Fibroblast of the aortic adventitia (primary cell): Measurements from ENCODE around the gene ROCK2. TPM values are rescaled to one million over a fixed set of nuclear protein-coding genes. Genes with fewer than 3 reads are reported as not detected.

Source experiments
- DNase-seq: peaks from one replicate; pipeline ENCODE4 v3.0.0-alpha.2; 2010; ENCODE audit warnings: low read depth
- H3K4me3 ChIP-seq: 2 replicates; pipeline ENCODE4 v1.5.1; 2011; ENCODE audit warnings: low read depth, mild to moderate bottlenecking, control low read depth, low read length, moderate library complexity
- total RNA-seq: library from RNA; depleted of rRNA; stranded (reverse); fragments of >200 nt; gene quantifications from 2 replicates; pipeline ENCODE4 v1.2.3, GENCODE V29; 2012; ENCODE audit warnings: low replicate concordance
- TF ChIP-seq, protein P1 (sequence below): IDR thresholded peaks from 2 replicates; pipeline ENCODE4 v1.5.1; 2011; ENCODE audit warnings: mild to moderate bottlenecking, low read length, control low read depth, inconsistent platforms; ENCODE audit not compliant: insufficient read depth

The ROCK2 gene
- total RNA-seq, 1 donor, result 65.3 TPM

DNA sequence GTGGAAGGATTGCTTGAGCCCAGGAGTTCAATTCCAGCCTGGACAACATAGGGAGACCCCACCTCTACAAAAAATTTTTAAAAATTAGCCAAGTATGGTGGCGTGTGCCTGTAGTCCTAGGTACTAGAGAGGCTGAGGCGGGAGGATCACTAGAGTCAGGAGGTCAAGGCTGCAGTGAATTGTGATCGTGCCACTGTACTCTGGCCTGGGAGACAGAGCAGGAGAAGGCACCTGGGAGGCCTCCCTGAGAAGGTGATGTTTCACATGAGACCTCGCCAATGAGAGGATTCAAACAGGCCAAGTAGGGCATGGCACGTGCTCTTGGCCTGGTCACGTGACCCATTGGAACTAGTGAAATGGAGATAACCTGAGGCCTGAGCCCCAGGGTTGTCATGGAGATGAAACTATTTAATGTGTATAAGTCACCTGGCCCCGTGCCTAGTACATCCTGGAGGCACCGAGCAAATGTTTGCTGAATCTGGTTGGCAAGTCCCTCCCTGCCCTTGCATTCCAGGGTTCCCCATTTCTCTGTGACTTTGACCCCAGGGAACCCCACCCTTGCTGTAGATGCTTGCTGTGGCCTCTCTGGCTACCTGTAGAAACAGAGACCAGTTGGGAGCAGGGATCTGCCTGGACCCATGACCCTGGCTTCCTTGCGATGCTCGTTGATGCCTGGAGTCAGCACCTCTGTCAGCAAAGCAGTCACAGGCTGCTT is 26.1 kb upstream of the ROCK2 start:
- no peak overlapping the region for H3K4me3 ChIP-seq
- TF ChIP-seq, protein P1, sequence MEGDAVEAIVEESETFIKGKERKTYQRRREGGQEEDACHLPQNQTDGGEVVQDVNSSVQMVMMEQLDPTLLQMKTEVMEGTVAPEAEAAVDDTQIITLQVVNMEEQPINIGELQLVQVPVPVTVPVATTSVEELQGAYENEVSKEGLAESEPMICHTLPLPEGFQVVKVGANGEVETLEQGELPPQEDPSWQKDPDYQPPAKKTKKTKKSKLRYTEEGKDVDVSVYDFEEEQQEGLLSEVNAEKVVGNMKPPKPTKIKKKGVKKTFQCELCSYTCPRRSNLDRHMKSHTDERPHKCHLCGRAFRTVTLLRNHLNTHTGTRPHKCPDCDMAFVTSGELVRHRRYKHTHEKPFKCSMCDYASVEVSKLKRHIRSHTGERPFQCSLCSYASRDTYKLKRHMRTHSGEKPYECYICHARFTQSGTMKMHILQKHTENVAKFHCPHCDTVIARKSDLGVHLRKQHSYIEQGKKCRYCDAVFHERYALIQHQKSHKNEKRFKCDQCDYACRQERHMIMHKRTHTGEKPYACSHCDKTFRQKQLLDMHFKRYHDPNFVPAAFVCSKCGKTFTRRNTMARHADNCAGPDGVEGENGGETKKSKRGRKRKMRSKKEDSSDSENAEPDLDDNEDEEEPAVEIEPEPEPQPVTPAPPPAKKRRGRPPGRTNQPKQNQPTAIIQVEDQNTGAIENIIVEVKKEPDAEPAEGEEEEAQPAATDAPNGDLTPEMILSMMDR, result no peak
- no peak for DNase-seq

DNA sequence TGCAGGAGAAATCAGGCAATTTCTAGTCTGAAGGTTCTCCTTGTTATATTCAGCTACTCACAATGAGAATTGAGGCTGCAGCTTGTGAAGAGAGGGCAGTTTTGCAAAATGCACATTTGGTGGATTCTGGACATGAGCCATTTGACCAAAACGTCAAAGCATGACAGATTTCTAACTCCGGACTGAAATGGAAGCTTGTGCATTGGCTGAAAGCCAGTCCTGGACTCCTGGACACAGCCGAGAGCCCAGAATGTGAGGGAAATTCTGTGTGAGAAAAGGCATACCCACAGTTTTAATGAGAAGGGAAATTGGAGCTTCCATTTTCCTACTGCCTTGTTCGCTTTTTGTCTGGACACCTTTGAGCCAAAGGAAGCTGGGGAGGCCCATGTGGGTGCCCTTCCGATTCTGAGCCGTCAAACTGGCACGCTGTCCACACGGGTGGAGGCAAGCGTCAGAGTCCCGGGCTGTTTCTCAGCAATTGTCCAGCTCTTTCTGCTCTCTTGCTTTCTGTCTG is 23.7 kb upstream of the ROCK2 start:
- TF ChIP-seq, protein P1, result no peak
- peak; percentile 63 for DNase-seq
- H3K4me3 ChIP-seq, result peak overlapping the region; percentile 28

DNA sequence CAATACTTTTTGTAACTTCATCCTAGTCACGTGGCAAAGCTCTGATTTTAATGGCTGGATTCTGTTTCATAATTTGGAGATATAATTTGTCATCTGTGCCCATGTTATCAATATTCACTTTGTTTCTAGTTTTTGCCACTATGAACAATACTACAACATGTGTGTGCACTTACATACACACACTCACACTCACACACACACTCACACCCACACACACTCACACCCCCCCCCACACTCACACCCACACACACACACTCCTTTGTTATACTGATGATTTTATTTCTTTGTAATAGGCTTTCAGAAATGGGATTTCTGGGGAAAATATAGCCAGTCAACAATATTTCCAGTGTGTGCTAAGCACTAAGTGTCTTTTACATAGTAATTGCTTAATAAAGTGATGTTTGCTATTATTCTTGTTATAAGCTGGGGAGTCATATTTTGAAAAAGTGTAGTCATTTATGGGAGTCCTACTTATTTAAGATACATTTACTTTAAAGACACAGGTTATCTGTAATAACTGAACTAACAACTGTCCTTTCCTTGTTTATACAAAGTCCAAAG is 22.8 kb upstream of the ROCK2 start:
- no peak for DNase-seq
- TF ChIP-seq, protein P1, result no peak
- no peak overlapping the region for H3K4me3 ChIP-seq

GRCh38 chr2:11366326-11366741 is 21.9 kb upstream of the ROCK2 start:
- DNase-seq, result no peak
- H3K4me3 ChIP-seq, result no peak overlapping the region
- TF ChIP-seq, protein P1, result no peak

GRCh38 chr2:11365096-11365879 is 20.9 kb upstream of the ROCK2 start:
- H3K4me3 ChIP-seq, result no peak overlapping the region
- no peak for DNase-seq
- TF ChIP-seq, protein P1, result no peak

GRCh38 chr2:11364565-11364887 is 20.1 kb upstream of the ROCK2 start:
- DNase-seq, result no peak
- H3K4me3 ChIP-seq, result no peak overlapping the region
- TF ChIP-seq, protein P1, result no peak
